ENCODE data around the gene TMEM121B.

TMEM121B gene

DNA sequence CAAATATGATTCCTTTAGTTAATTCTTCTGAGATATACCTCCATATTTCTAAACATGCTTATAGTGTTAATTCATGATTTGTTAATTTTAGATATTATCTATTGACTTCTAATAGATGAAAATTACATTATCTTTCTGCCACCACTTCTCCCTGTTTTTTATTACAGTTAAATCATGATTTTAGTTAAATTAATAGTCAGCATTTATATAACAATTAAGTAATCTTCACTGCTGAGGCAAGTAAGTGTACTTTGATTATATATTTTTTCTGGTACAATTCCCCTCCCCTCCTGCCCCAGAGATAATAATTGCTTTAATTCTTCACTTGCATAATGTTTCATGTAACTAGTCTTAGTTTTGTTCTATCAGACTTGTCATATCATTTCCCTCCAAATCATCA is 30.6 kb downstream of the TMEM121B start:
- no peak for DNase-seq (ENCODE audit: low spot score)
- in situ Hi-C loops (cut with MboI; ENCODE audit: low sequenced_read_pairs, unreplicated experiment): no loop called here
- TF ChIP-seq, protein P1, sequence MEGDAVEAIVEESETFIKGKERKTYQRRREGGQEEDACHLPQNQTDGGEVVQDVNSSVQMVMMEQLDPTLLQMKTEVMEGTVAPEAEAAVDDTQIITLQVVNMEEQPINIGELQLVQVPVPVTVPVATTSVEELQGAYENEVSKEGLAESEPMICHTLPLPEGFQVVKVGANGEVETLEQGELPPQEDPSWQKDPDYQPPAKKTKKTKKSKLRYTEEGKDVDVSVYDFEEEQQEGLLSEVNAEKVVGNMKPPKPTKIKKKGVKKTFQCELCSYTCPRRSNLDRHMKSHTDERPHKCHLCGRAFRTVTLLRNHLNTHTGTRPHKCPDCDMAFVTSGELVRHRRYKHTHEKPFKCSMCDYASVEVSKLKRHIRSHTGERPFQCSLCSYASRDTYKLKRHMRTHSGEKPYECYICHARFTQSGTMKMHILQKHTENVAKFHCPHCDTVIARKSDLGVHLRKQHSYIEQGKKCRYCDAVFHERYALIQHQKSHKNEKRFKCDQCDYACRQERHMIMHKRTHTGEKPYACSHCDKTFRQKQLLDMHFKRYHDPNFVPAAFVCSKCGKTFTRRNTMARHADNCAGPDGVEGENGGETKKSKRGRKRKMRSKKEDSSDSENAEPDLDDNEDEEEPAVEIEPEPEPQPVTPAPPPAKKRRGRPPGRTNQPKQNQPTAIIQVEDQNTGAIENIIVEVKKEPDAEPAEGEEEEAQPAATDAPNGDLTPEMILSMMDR (IDR thresholded peaks at IDR 0.05; ENCODE audit: borderline replicate concordance, control extremely low read depth, extremely low read depth, insufficient read depth, missing control alignments): no peak

DNA sequence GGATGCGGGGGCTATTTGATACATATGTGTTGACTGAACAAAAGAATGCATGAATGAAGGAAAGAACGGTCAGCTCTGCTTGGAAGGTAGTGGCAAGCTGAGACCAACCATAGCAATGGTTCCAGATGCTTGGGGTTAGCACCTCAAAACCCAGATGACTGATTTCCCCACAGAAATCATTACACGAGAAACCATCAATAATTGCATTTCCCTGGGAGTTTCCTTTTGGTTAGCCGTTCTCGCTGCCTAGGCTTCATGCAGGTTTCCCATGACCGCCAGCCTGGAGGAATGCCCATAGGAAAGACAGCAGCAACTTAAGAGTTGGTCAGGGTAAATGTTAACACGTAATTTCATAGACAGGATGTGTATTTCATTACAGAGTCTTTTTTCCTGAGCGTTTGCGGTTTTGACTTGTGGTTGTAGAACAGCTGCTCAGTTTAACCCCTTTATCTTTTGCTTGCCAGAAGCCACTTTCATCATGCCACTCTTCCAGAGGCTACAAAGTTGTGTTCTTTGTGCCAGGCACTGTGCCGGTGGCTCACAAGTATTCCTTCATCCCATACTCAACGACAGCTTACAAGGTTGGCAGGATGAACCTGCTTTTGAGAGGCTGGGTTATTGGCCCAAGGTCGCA is 33.5 kb downstream of the TMEM121B start:
- TF ChIP-seq, protein P1 (IDR thresholded peaks at IDR 0.05; ENCODE audit: borderline replicate concordance, control extremely low read depth, extremely low read depth, insufficient read depth, missing control alignments): no peak
- DNase-seq (ENCODE audit: low spot score): no peak
- in situ Hi-C loops (cut with MboI; ENCODE audit: low sequenced_read_pairs, unreplicated experiment): no loop called here

DNA sequence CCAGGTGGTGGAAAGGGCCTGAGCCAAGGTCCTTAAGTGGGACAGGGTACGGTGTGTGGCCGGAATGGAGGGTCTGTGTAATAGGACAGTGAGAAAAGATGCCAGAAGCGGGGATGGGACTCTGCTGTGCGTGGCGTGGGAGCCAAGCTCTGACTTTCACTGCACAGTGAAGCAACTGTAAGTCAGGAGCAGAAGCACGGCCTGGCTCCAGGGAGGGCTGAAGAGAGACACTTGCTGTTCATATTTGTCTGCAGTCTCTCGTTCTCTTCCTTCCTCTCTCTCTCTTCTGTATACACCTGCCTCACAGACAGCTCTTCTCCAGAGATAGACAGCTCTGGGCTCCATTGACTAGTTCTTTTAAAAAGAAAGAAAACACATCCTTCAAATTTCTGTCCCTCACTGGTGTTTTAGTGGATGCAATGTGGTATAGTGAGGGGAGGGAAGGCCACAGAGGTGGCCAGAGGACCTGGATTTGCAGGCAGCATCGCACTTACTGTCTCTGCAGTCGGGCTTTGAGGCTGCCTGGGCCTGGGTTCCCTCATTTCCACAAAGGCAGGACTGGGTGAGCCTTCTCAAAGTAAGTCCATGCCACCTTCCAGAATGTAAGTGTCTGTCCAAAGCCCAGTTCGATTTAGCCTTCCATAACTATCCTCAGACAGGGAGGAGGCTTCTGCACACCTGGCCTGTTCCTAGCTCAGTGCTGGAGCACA is 34.2 kb downstream of the TMEM121B start:
- in situ Hi-C loops (cut with MboI; ENCODE audit: low sequenced_read_pairs, unreplicated experiment): no loop called here
- DNase-seq (ENCODE audit: low spot score): no peak
- TF ChIP-seq, protein P1 (IDR thresholded peaks at IDR 0.05; ENCODE audit: borderline replicate concordance, control extremely low read depth, extremely low read depth, insufficient read depth, missing control alignments): no peak

DNA sequence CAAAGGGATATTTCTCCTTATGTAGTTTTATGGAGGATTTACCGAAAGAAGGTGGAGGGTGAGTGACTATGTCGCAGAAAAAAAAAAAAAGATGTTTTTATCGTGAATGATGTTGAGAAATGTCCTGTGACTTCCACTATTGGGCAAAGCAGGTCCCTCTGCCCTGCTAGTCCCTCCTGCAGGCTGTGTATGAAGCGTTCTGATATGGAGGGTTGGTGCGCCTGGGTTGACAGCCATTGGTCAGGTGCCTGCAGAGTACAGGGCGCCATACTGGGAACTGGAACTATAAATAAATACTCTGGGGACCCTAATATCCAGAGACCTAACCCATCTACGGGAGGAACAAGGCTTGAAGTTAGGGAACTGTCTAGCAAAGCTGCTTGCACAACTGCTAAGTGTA is 34.9 kb downstream of the TMEM121B start:
- DNase-seq (ENCODE audit: low spot score): no peak
- TF ChIP-seq, protein P1 (IDR thresholded peaks at IDR 0.05; ENCODE audit: borderline replicate concordance, control extremely low read depth, extremely low read depth, insufficient read depth, missing control alignments): no peak
- in situ Hi-C loops (cut with MboI; ENCODE audit: low sequenced_read_pairs, unreplicated experiment): no loop called here

DNA sequence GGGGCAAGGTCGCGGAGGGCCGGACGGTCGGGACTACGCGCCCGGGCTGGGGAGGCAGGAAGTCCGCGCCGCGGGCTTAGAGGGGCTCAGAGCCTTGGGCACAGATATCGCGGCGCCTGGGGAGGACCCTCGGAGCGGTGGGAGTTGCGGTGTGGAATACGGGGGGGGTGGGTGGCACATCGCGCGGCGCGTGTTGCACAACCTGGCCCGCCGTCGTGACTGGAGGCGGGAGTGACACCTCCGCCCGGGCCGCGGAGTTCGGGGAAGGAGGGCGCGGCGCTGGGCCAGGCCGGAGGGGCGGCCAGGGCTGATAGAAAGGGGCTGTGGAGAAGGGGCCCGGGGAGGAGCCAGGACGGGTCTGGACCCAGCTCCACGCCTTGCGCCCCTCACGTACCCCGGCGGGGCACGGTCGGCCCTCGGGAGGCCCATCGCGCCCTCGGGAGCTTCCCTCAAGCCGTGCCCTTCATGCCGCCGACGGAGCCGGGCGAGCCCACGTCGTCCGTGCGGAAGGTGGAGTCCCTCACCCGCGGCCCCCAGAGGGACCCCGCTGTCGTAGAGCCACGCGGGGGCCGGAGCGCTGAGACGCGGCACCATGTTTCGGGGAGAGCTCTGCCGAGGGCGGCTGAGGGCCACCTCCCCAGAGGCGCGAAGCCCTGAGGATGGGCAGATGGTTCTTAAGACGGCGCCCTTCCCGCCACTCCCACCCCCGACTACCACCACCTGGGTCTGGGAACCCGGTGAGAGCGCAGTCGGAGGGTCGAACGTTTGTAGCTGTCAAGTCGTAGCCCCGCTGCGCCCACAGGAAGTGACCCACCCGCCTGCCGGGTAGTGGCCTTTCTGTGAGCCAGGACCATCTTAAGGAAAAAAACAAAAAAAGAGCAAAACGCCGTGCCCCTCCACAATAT is 35.6 kb downstream of the TMEM121B start:
- no peak for DNase-seq (ENCODE audit: low spot score)
- TF ChIP-seq, protein P1 (IDR thresholded peaks at IDR 0.05; ENCODE audit: borderline replicate concordance, control extremely low read depth, extremely low read depth, insufficient read depth, missing control alignments): no peak
- in situ Hi-C loops (cut with MboI; ENCODE audit: low sequenced_read_pairs, unreplicated experiment): no loop called here

DNA sequence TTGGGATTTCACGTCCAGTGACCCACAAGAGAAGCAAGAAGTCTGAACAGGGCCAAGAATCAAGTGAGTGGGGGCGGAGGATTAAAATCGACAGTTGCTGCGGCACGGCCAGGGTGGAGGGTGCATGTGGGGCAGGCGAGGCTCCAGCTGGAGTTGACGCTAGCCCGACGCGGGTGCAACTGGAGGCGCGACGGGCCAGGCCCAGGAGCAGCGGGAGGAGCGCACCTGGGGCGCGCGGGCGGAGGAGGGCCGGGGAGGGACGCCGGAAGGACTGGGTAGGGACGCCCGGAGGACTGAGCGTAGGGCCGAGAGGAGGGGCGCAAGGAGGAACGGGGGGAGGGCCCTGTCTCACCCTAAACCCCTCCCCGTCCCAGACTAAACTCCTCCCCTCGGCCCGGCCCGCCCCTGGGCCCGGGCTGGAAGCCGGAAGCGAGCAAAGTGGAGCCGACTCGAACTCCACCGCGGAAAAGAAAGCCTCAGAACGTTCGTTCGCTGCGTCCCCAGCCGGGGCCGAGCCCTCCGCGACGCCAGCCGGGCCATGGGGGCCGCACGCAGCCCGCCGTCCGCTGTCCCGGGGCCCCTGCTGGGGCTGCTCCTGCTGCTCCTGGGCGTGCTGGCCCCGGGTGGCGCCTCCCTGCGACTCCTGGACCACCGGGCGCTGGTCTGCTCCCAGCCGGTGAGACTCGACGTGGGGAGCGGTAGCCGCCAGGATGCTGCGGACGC is 36.4 kb downstream of the TMEM121B start, which contains the start of gene IL17RA:
Gene IL17RA, plus strand, starts transcription at position 447 of the 723 bp plus-strand sequence. Its CDS starts 92 bp downstream, at position 539.
- peak; percentile 97 for DNase-seq (ENCODE audit: low spot score)
- in situ Hi-C loops (cut with MboI; ENCODE audit: low sequenced_read_pairs, unreplicated experiment): no loop called here
- TF ChIP-seq, protein P1 (IDR thresholded peaks at IDR 0.05; ENCODE audit: borderline replicate concordance, control extremely low read depth, extremely low read depth, insufficient read depth, missing control alignments): no peak

All from GM13976 (cell line).